OCI-LY3 (cell line): ENCODE measurements around the gene SLC4A1.

ENCODE experiments used
- H2AFZ ChIP-seq: fragments of 200-600, 300-600 bp; shearing (Covaris generic); 2 replicates; pipeline ENCODE4 v1.6.0; 2014; ENCODE audit warnings: antibody characterized with exemption, low read depth, low read length
- H3K27ac ChIP-seq: fragments of 200-600, 300-600 bp; sonication (generic); 2 replicates; pipeline ENCODE4 v1.5.1; 2014; ENCODE audit warnings: mild to moderate bottlenecking, low read length, moderate library complexity, mixed read lengths
- H3K27me3 ChIP-seq: fragments of 200-600, 300-600 bp; sonication (generic); 2 replicates; pipeline ENCODE4 v1.6.1; 2014; ENCODE audit warnings: low read depth, low read length, mixed read lengths
- H3K36me3 ChIP-seq: fragments of 200-600, 300-600 bp; sonication (generic); replicated peaks from 2 replicates; pipeline ENCODE3; 2014; ENCODE audit warnings: low read depth, low read length, mixed read lengths
- H3K4me1 ChIP-seq: fragments of 300-600, 200-600 bp; sonication (generic); 2 replicates; pipeline ENCODE4 v1.6.1; 2014; ENCODE audit warnings: low read length, mixed read lengths
- H3K4me2 ChIP-seq: fragments of 200-600, 300-600 bp; sonication (generic); 2 replicates; pipeline ENCODE4 v1.6.1; 2014; ENCODE audit warnings: low read length, mixed read lengths
- H3K4me3 ChIP-seq: fragments of 300-600, 200-600 bp; sonication (generic); 2 replicates; pipeline ENCODE4 v1.5.1; 2014; ENCODE audit warnings: antibody characterized with exemption, mild to moderate bottlenecking, low read length, moderate library complexity
- H3K79me2 ChIP-seq: fragments of 300-600, 200-600 bp; shearing (Covaris generic); 2 replicates; pipeline ENCODE4 v1.6.1; 2014; ENCODE audit warnings: mild to moderate bottlenecking, low read length, mixed read lengths
- H3K9ac ChIP-seq: fragments of 300-600, 200-600 bp; shearing (Covaris generic); 2 replicates; pipeline ENCODE4 v1.6.0; 2014; ENCODE audit warnings: mild to moderate bottlenecking, low read length, moderate library complexity
- H3K9me3 ChIP-seq: fragments of 200-600, 300-600 bp; shearing (Covaris generic); 2 replicates; pipeline ENCODE4 v1.6.1; 2014; ENCODE audit warnings: low read length, mixed read lengths; ENCODE audit not compliant: insufficient read depth
- H4K20me1 ChIP-seq: fragments of 200-600, 300-600 bp; sonication (generic); 2 replicates; pipeline ENCODE4 v1.6.1; 2016; ENCODE audit warnings: low read length, mixed read lengths; ENCODE audit not compliant: insufficient read depth
- EZH2phosphoT487 ChIP-seq: fragments of 200-600 bp; shearing (Covaris generic); IDR thresholded peaks from 2 replicates; pipeline ENCODE4 v1.6.1; 2018; ENCODE audit warnings: antibody characterized with exemption, mixed run types, low read depth
- TF ChIP-seq, protein P1 (sequence below): fragments of 200-600, 300-600 bp; sonication (generic); IDR thresholded peaks from 2 replicates; pipeline ENCODE4 v1.5.1; 2014; ENCODE audit warnings: antibody characterized with exemption, low read length, low read depth

The SLC4A1 gene

GRCh38 chr17:44200478-44201155, 67.3 kb downstream of the SLC4A1 start:
- Histone ChIP-seq H3K4me3 (peak overlapping the region; percentile 88), H3K36me3 (peaks cover 10% of the 10 kb centered on the region), H3K9ac (peak overlapping the region; percentile 93), H2AFZ (no peak overlapping the region), H3K79me2 (peaks cover 28% of the 10 kb centered on the region), H3K4me1 (peaks cover 22% of the 10 kb centered on the region), H4K20me1 (no peaks in the 10 kb centered on the region), H3K9me3 (no peaks in the 10 kb centered on the region), H3K4me2 (peak overlapping the region; percentile 86), H3K27me3 (no peaks in the 10 kb centered on the region), H3K27ac (peak overlapping the region; percentile 91)
- TF ChIP-seq, protein P1, sequence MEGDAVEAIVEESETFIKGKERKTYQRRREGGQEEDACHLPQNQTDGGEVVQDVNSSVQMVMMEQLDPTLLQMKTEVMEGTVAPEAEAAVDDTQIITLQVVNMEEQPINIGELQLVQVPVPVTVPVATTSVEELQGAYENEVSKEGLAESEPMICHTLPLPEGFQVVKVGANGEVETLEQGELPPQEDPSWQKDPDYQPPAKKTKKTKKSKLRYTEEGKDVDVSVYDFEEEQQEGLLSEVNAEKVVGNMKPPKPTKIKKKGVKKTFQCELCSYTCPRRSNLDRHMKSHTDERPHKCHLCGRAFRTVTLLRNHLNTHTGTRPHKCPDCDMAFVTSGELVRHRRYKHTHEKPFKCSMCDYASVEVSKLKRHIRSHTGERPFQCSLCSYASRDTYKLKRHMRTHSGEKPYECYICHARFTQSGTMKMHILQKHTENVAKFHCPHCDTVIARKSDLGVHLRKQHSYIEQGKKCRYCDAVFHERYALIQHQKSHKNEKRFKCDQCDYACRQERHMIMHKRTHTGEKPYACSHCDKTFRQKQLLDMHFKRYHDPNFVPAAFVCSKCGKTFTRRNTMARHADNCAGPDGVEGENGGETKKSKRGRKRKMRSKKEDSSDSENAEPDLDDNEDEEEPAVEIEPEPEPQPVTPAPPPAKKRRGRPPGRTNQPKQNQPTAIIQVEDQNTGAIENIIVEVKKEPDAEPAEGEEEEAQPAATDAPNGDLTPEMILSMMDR: no peak
- TF ChIP-seq EZH2phosphoT487: no peak

DNA sequence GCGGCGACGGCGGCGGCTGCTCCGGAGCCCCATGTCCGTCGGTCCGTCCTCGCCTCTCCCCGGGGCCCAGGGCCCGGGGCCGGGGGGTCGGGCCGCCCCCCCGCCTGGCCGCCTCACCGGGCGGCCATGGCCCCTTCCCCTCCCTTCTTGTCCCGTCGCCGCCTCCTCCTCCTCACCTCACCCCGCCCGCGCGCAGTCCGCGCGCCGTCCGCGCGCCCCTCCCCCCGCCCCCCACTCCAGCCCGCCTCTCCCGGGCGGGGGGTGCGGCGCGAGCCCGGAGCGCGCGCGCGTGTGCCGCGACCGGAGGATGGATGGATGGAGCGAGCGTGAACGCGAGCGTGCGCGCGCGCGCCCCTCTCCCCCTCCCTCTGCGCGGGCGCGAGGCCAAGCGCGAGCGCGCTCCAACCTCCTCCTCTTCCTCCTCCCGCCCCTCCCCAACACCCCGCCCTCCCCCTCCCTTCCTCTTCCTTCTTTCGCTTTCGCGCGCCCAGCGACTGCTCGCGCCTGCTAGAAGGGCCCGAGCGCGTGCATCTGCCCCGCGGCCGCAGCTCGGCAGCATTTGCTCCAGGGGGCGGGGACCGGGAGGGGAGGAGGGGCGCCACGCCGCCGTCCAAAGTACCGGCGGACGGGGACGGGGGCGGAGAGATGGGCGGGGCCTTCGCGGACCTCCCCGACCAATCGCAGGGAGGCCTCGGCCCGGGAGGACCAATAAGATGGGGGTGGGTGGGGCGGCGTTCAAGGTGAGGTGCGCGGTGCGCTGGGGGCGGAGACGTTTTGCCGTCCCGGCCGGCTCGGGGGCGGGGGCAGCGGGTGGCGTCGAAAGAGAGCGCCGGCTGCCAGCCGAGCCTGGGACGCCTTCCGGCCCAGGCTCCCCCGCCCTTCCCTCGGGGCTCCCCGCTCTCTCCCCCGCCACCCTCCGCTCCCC, 68.1 kb downstream of the SLC4A1 start, which contains the start of gene ATXN7L3:
ATXN7L3 (minus strand) TSS at position 332 of the 925 bp plus-strand sequence. CDS start 1,814 bp downstream, outside the sequence.
- TF ChIP-seq, protein P1: no peak
- no peak for TF ChIP-seq EZH2phosphoT487
- peaks cover 22% of the 10 kb centered on the region for H3K4me1 ChIP-seq
- H4K20me1 ChIP-seq: no peaks in the 10 kb centered on the region
- H3K27ac ChIP-seq: peak within 1 kb of the TSS; percentile 91
- no peak within 1 kb of the TSS for H2AFZ ChIP-seq
- H3K79me2 ChIP-seq: peaks cover 28% of the 10 kb centered on the region
- H3K9ac ChIP-seq: peak within 1 kb of the TSS; percentile 97
- H3K36me3 ChIP-seq: peaks cover 18% of the 10 kb centered on the region
- peak within 1 kb of the TSS; percentile 95 for H3K4me2 ChIP-seq
- H3K9me3 ChIP-seq: no peaks in the 10 kb centered on the region
- peak within 1 kb of the TSS; percentile 96 for H3K4me3 ChIP-seq
- H3K27me3 ChIP-seq: no peaks in the 10 kb centered on the region

DNA sequence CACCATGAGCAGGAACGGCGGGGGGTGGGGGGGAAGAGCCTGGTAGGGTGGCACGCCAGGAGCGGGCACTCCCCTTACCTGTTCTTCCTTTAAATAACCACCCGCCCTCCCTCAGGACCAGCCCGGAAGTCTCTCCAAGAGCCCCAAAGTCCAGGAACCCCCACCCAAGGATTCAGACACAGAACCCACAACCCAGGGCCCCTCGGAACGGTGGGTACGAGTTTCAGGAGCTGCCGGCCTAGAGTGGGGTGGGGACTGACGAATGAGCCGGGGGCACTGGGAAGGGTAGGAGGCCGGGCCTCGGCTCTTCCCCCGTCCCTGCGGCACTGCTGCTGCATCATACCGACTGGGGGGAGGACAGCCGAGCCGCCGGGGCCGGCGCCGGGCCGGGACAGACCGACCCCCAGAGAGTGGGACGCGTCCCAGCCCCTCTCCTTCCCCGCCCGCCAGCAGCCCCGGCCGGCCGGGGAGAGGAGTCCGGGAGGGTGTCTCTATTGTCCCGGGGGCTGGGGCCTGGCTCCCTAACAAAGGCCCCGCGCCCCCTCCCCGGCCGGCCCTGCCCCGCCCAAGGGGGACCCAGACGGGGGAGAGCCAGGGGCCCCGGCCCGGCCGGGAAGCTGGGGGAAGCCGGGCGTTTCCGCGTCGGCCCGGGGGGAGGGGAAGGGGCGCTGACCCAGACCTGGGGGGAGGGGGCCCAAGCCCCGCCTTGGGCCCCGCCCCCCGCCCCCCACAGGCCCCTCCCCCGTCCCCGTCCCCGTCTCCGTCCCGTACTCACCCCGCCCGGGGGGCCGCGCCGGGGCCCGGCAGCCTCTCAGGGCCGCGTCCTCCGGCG, 69.0 kb downstream of the SLC4A1 start:
- H3K9ac ChIP-seq: peak overlapping the region; percentile 97
- H2AFZ ChIP-seq: no peak overlapping the region
- TF ChIP-seq, protein P1: no peak
- no peak for TF ChIP-seq EZH2phosphoT487
- H3K4me1 ChIP-seq: peaks cover 19% of the 10 kb centered on the region
- no peaks in the 10 kb centered on the region for H4K20me1 ChIP-seq
- H3K27ac ChIP-seq: peak overlapping the region; percentile 91
- H3K4me2 ChIP-seq: peak overlapping the region; percentile 95
- peak overlapping the region; percentile 96 for H3K4me3 ChIP-seq
- no peaks in the 10 kb centered on the region for H3K27me3 ChIP-seq
- H3K79me2 ChIP-seq: peaks cover 28% of the 10 kb centered on the region
- H3K9me3 ChIP-seq: no peaks in the 10 kb centered on the region
- H3K36me3 ChIP-seq: peaks cover 26% of the 10 kb centered on the region
